Mucosa of descending colon (tissue), 3 donors: ENCODE results near the gene BTBD16. TPM values are rescaled to one million over a fixed set of nuclear protein-coding genes. Genes with fewer than 3 reads are reported as not detected.

Experiments
- ATAC-seq: fragments of 200-7000 bp; cut with Tn5 transposase; one replicate; pipeline ENCODE4 v1.9.1; 2020; ENCODE audit warnings: mild to moderate bottlenecking, moderate library complexity
- DNase-seq, 3 donors: peaks; one replicate each; pipeline ENCODE4 v3.0.0-alpha.2; 2020
- H3K36me3 ChIP-seq: fragments of 200-600 bp; one replicate; pipeline ENCODE4 v1.8.0; 2021; ENCODE audit warnings: low read depth, mild to moderate bottlenecking
- H3K4me1 ChIP-seq: fragments of 200-600 bp; one replicate; pipeline ENCODE4 v1.8.0; 2021; ENCODE audit warnings: low read depth, mild to moderate bottlenecking
- H3K4me3 ChIP-seq: fragments of 200-600 bp; one replicate; pipeline ENCODE4 v1.8.0; 2021; ENCODE audit warnings: mild to moderate bottlenecking
- H3K9me3 ChIP-seq: fragments of 200-600 bp; one replicate; pipeline ENCODE4 v1.8.0; 2021; ENCODE audit warnings: mild to moderate bottlenecking
- intact Hi-C, 2 donors: fragments of 100-400 bp; cut with DNase I in 1 of 2; cut with micrococcal nuclease in 1 of 2; formaldehyde crosslinking; loops; one replicate each; pipeline versions ENCODE4 v1.11.0 to v1.11.1; 2022; cut with DNase I, micrococcal nuclease
- long read RNA-seq, 2 donors: library from polyadenylated mRNA; unstranded; transcript quantifications; one replicate each; pipeline ENCODE4 v2.0.0, GENCODE V29; 2019 to 2021
- total RNA-seq, 3 donors: library from RNA; stranded (reverse); fragmentation: NEBNext Ultra II Directional in 2 of 3; extraction: Animal tissue kit (Norgen Biotek cat#: 25700) in 2 of 3; gene quantifications; one replicate each; pipeline versions ENCODE4 v1.2.1 to v1.2.4, GENCODE V29; 2021 to 2023
- TF ChIP-seq, protein P1 (sequence below): fragments of 200-600 bp; IDR thresholded peaks from one replicate; pipeline ENCODE4 v1.8.0; 2022; ENCODE audit warnings: antibody characterized with exemption, mild to moderate bottlenecking
- donor health status: DM: no; HTN: no; CAD: no; lungs with moderate emphysema.
- donor health status: DM: no; HTN: no; CAD: no.
- donor health status: DM: no; HTN: yes; CAD: no.

The BTBD16 gene
- total RNA-seq, result under 1 TPM; 0.16 to 0.60 (median 0.26) TPM
- long read RNA-seq, donor 1, result 0 reads
- long read RNA-seq, donor 2, result 0 reads

- TF ChIP-seq, protein P1, sequence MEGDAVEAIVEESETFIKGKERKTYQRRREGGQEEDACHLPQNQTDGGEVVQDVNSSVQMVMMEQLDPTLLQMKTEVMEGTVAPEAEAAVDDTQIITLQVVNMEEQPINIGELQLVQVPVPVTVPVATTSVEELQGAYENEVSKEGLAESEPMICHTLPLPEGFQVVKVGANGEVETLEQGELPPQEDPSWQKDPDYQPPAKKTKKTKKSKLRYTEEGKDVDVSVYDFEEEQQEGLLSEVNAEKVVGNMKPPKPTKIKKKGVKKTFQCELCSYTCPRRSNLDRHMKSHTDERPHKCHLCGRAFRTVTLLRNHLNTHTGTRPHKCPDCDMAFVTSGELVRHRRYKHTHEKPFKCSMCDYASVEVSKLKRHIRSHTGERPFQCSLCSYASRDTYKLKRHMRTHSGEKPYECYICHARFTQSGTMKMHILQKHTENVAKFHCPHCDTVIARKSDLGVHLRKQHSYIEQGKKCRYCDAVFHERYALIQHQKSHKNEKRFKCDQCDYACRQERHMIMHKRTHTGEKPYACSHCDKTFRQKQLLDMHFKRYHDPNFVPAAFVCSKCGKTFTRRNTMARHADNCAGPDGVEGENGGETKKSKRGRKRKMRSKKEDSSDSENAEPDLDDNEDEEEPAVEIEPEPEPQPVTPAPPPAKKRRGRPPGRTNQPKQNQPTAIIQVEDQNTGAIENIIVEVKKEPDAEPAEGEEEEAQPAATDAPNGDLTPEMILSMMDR, result no peak
- no peaks in the 10 kb centered on the region for H3K4me1 ChIP-seq
- DNase-seq, result no peak
- ATAC-seq, result no peak
- no peak within 1 kb of the TSS for H3K4me3 ChIP-seq
- no peaks in the 10 kb centered on the region for H3K36me3 ChIP-seq
- no peaks in the 10 kb centered on the region for H3K9me3 ChIP-seq
- intact Hi-C loops, result no loop called here
These were observed at the start of gene BTBD16 for GRCh38 chr10:122271076-122271475. Gene BTBD16 (plus strand): TSS chr10:122271296. CDS start chr10:122275082, 3,786 bp downstream.

DNA sequence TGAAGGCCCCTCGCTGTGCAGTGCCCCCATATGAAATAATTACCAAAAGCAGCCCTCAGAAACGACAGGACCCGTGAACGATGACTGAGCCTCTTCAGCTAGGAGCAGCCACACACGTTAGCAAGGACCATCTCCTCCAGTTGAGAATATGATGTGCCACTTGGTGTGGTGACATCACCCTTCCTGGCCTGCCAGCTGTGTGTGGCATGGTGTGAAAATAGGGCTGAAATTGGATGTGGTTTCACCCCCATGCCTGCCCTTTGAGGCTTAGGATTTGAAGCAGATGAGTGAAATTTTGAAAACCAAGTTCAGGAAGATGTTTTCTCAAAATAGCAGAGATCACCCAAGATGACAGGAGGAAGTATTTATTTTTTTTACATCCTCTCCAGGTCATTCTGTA, 49.1 kb upstream of the BTBD16 start:
- Histone ChIP-seq H3K4me3 (no peak overlapping the region), H3K36me3 (no peaks in the 10 kb centered on the region), H3K9me3 (no peaks in the 10 kb centered on the region), H3K4me1 (no peaks in the 10 kb centered on the region)
- DNase-seq, result no peak
- TF ChIP-seq, protein P1, result no peak
- no peak for ATAC-seq
- intact Hi-C loops, result no loop called here

GRCh38 chr10:122222638-122223037, 48.5 kb upstream of the BTBD16 start:
- Histone ChIP-seq H3K4me1 (no peaks in the 10 kb centered on the region), H3K36me3 (no peaks in the 10 kb centered on the region), H3K9me3 (no peaks in the 10 kb centered on the region), H3K4me3 (no peak overlapping the region)
- DNase-seq (no peak), ATAC-seq (no peak)
- TF ChIP-seq, protein P1, result no peak
- intact Hi-C loops, result no loop called here

DNA sequence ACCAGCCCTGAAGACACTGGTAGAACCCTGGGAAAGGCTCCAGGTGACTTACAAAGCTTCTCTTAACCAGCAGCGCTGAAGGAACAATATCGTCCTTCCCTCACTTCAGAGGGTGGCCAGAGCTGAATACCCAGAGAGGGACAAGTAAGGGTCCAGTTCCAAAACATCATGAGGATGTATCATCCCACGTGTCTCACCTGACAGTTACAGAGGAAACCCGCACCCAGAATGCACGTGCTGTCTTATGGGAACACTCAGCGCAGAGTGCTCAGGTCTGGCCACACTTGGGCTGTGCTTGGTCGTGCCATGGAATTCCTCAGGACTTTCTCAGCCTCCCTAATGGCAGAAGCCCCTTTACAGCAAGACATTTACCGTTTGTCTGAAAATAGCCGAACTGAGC, 46.9 kb upstream of the BTBD16 start:
- no peaks in the 10 kb centered on the region for H3K36me3 ChIP-seq
- no peaks in the 10 kb centered on the region for H3K9me3 ChIP-seq
- no peak for ATAC-seq
- TF ChIP-seq, protein P1, result no peak
- intact Hi-C loops, result no loop called here
- H3K4me1 ChIP-seq, result no peaks in the 10 kb centered on the region
- no peak overlapping the region for H3K4me3 ChIP-seq
- no peak for DNase-seq

DNA sequence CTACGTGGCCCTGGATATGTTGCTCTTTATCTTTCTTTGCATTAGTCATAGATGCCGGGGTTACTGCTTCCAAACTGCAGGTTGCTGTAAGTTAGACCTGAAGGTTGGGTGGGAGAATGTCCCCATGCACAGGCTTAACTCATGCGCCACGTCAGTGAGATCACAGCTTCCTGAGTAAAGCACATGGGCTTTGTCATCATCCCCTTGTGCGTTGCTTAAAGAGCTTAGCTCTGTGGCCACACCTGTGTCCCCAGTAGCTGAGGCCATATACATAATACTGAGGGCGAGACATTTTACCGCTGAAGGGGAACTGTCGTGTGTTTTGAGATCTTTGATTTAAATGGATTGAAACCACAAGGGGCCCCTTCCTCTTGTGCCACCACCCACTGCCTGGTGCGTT, 45.8 kb upstream of the BTBD16 start:
- TF ChIP-seq, protein P1, result no peak
- H3K9me3 ChIP-seq, result no peaks in the 10 kb centered on the region
- no peaks in the 10 kb centered on the region for H3K4me1 ChIP-seq
- intact Hi-C loops, result no loop called here
- ATAC-seq (no peak), DNase-seq (no peak)
- H3K4me3 ChIP-seq, result no peak overlapping the region
- H3K36me3 ChIP-seq, result no peaks in the 10 kb centered on the region

DNA sequence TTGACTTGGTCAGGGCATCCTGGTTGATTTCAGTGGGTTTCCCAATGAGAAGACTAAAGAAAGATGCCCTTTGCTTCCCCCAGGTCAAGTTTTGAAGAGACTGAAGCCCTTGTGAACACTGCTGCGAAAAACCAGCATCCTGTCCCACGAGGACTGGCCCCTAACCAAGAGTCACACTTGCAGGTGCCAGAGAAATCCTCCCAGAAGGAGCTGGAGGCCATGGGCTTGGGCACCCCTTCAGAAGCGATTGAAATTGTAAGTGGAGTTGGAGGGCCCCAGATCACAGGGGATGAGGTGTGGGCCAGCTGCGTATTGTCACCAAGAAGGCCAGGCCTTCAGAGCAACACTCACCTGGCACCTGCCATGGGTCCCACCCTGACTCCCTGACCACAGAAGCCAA, 43.3 kb upstream of the BTBD16 start:
- Histone ChIP-seq H3K9me3 (no peaks in the 10 kb centered on the region), H3K4me3 (no peak overlapping the region), H3K36me3 (no peaks in the 10 kb centered on the region), H3K4me1 (no peaks in the 10 kb centered on the region)
- TF ChIP-seq, protein P1, result no peak
- ATAC-seq, result no peak
- no peak for DNase-seq
- intact Hi-C loops, result no loop called here
